BLaER1 treated with 17β-estradiol and CSF1 and Interleukin-3, amounts not matched to agents 10 nM and 100 nM (cell line): Measurements from ENCODE around the gene INO80C.

Experiments
- H3K27ac ChIP-seq, 11 experiments: shearing (Covaris generic); formaldehyde crosslinking; 2 replicates each; pipeline ENCODE4 v1.8.1; 2022
- H3K27me3 ChIP-seq, 11 experiments: shearing (Covaris generic); formaldehyde crosslinking; 2 replicates each; pipeline ENCODE4 v1.8.1; 2022
- H3K36me3 ChIP-seq, 11 experiments: shearing (Covaris generic); formaldehyde crosslinking; 2 replicates each; pipeline ENCODE4 v1.8.1; 2022
- H3K4me1 ChIP-seq, 10 experiments: shearing (Covaris generic); formaldehyde crosslinking; 2 replicates each; pipeline ENCODE4 v1.8.1; 2022
- H3K4me2 ChIP-seq, 11 experiments: shearing (Covaris generic); formaldehyde crosslinking; 2 replicates each; pipeline ENCODE4 v1.8.1; 2022
- H3K4me3 ChIP-seq, 10 experiments: shearing (Covaris generic); formaldehyde crosslinking; 2 replicates each; pipeline ENCODE4 v1.8.1; 2022
- H3K9ac ChIP-seq, 11 experiments: shearing (Covaris generic); formaldehyde crosslinking; 2 replicates each; pipeline ENCODE4 v1.8.1; 2022
- H3K9me3 ChIP-seq, 11 experiments: shearing (Covaris generic); formaldehyde crosslinking; replicated peaks in 1 of 11; 2 replicates each; pipeline ENCODE4 v1.8.1; 2022
- H4K20me1 ChIP-seq, 11 experiments: shearing (Covaris generic); formaldehyde crosslinking; 2 replicates each; pipeline ENCODE4 v1.8.1; 2022
- Cebpa-rat ChIP-seq, 11 experiments: shearing (Covaris generic); IDR thresholded peaks; 2 replicates each; pipeline ENCODE4 v1.8.1; 2022

Gene INO80C

GRCh38 chr18:35441857-35442595, 55.7 kb downstream of the INO80C start:
- no peaks in the 10 kb centered on the region for H3K9me3 ChIP-seq

GRCh38 chr18:35438480-35439234, 59.1 kb downstream of the INO80C start:
- H3K4me2 ChIP-seq = no peak overlapping the region
- H3K4me1 ChIP-seq = peaks cover 10 to 18% (median 14%) of the 10 kb centered on the region in 10 experiments
- H3K9me3 ChIP-seq = peaks cover 3 to 17% (median 11%) of the 10 kb centered on the region in 11 experiments; a peak in 16 of 22 replicates
- H3K4me3 ChIP-seq = no peak overlapping the region
- H3K36me3 ChIP-seq = no peaks in the 10 kb centered on the region; a peak in 1 of 22 replicates
- no peak for TF ChIP-seq Cebpa-rat (IDR thresholded peaks at IDR 0.05)
- H4K20me1 ChIP-seq = no peaks in the 10 kb centered on the region
- H3K9ac ChIP-seq = no peak overlapping the region
- no peaks in the 10 kb centered on the region for H3K27me3 ChIP-seq
- H3K27ac ChIP-seq = no peak overlapping the region

More at GRCh38 chr18:35441857-35442595, 55.7 kb downstream of the INO80C start:
- H3K9ac ChIP-seq = no peak overlapping the region
- H4K20me1 ChIP-seq = no peaks in the 10 kb centered on the region
- H3K27me3 ChIP-seq = no peaks in the 10 kb centered on the region
- TF ChIP-seq Cebpa-rat (IDR thresholded peaks at IDR 0.05) = no peak
- no peak overlapping the region for H3K4me3 ChIP-seq
- H3K4me1 ChIP-seq = peaks cover 17 to 30% (median 24%) of the 10 kb centered on the region in 10 experiments
- H3K36me3 ChIP-seq = 0 out of 22 replicates have a peak, but pooled peaks cover 0 to 4% (median 0%) of the 10 kb centered on the region in 11 experiments
- peak overlapping the region in 1 of 11 experiments; percentile 4; a peak in 1 of 22 replicates for H3K4me2 ChIP-seq
- H3K27ac ChIP-seq = no peak overlapping the region

GRCh38 chr18:35437836-35438235, 59.9 kb downstream of the INO80C start:
- no peaks in the 10 kb centered on the region; a peak in 1 of 22 replicates for H3K36me3 ChIP-seq
- H3K27me3 ChIP-seq = no peaks in the 10 kb centered on the region
- peaks cover 2 to 10% (median 6%) of the 10 kb centered on the region in 10 experiments; a peak in 17 of 20 replicates for H3K4me1 ChIP-seq
- no peaks in the 10 kb centered on the region for H4K20me1 ChIP-seq
- TF ChIP-seq Cebpa-rat (IDR thresholded peaks at IDR 0.05) = no peak
- no peak overlapping the region for H3K4me2 ChIP-seq
- no peak overlapping the region for H3K4me3 ChIP-seq
- H3K9me3 ChIP-seq = peaks cover 3 to 17% (median 11%) of the 10 kb centered on the region in 11 experiments; a peak in 16 of 22 replicates
- no peak overlapping the region for H3K9ac ChIP-seq
- H3K27ac ChIP-seq = no peak overlapping the region

GRCh38 chr18:35436076-35436649, 61.6 kb downstream of the INO80C start:
- H3K27me3 ChIP-seq = no peaks in the 10 kb centered on the region
- TF ChIP-seq Cebpa-rat (IDR thresholded peaks at IDR 0.05) = no peak
- no peaks in the 10 kb centered on the region; a peak in 1 of 22 replicates for H3K36me3 ChIP-seq
- H3K9me3 ChIP-seq = peaks cover 3 to 17% (median 11%) of the 10 kb centered on the region in 11 experiments; a peak in 16 of 22 replicates
- peaks cover 0 to 5% (median 0%) of the 10 kb centered on the region in 10 experiments; a peak in 4 of 20 replicates for H3K4me1 ChIP-seq
- H3K4me2 ChIP-seq = no peak overlapping the region
- no peaks in the 10 kb centered on the region for H4K20me1 ChIP-seq
- H3K4me3 ChIP-seq = no peak overlapping the region
- H3K9ac ChIP-seq = no peak overlapping the region
- no peak overlapping the region for H3K27ac ChIP-seq

GRCh38 chr18:35435401-35435800, 62.4 kb downstream of the INO80C start:
- H3K9ac ChIP-seq = no peak overlapping the region
- no peak overlapping the region for H3K4me2 ChIP-seq
- H4K20me1 ChIP-seq = no peaks in the 10 kb centered on the region
- H3K27ac ChIP-seq = no peak overlapping the region
- no peak for TF ChIP-seq Cebpa-rat (IDR thresholded peaks at IDR 0.05)
- no peak overlapping the region for H3K4me3 ChIP-seq
- no peaks in the 10 kb centered on the region for H3K27me3 ChIP-seq
- peaks cover 3 to 17% (median 11%) of the 10 kb centered on the region in 11 experiments; a peak in 16 of 22 replicates for H3K9me3 ChIP-seq
- H3K4me1 ChIP-seq = peaks cover 0 to 10% (median 0%) of the 10 kb centered on the region in 10 experiments; a peak in 5 of 20 replicates
- no peaks in the 10 kb centered on the region; a peak in 1 of 22 replicates for H3K36me3 ChIP-seq

- Histone ChIP-seq H3K9me3 (peaks cover 3 to 17% (median 12%) of the 10 kb centered on the region in 11 experiments; a peak in 17 of 22 replicates), H4K20me1 (no peaks in the 10 kb centered on the region), H3K27ac (no peak overlapping the region), H3K36me3 (no peaks in the 10 kb centered on the region; a peak in 1 of 22 replicates), H3K27me3 (no peaks in the 10 kb centered on the region), H3K4me2 (peak overlapping the region in 3 of 11 experiments; percentile 11 to 13 (median 12); a peak in 4 of 22 replicates), H3K4me3 (no peak overlapping the region), H3K4me1 (peaks cover 0 to 10% (median 0%) of the 10 kb centered on the region in 10 experiments; a peak in 5 of 20 replicates), H3K9ac (no peak overlapping the region)
- no peak for TF ChIP-seq Cebpa-rat (IDR thresholded peaks at IDR 0.05)
Measured at GRCh38 chr18:35432565-35433001, 65.2 kb downstream of the INO80C start.

GRCh38 chr18:35431374-35431741, 66.4 kb downstream of the INO80C start:
- H4K20me1 ChIP-seq = no peaks in the 10 kb centered on the region
- H3K9me3 ChIP-seq = peaks cover 3 to 17% (median 11%) of the 10 kb centered on the region in 11 experiments; a peak in 17 of 22 replicates
- peaks cover 0 to 10% (median 0%) of the 10 kb centered on the region in 10 experiments; a peak in 5 of 20 replicates for H3K4me1 ChIP-seq
- H3K4me3 ChIP-seq = no peak overlapping the region
- no peaks in the 10 kb centered on the region; a peak in 1 of 22 replicates for H3K36me3 ChIP-seq
- no peak overlapping the region for H3K9ac ChIP-seq
- H3K27me3 ChIP-seq = no peaks in the 10 kb centered on the region
- no peak overlapping the region for H3K4me2 ChIP-seq
- no peak overlapping the region for H3K27ac ChIP-seq
- no peak for TF ChIP-seq Cebpa-rat (IDR thresholded peaks at IDR 0.05)

GRCh38 chr18:35430721-35431373, 66.9 kb downstream of the INO80C start:
- Histone ChIP-seq H4K20me1 (no peaks in the 10 kb centered on the region), H3K27me3 (no peaks in the 10 kb centered on the region), H3K9me3 (peaks cover 3 to 12% (median 9%) of the 10 kb centered on the region in 11 experiments; a peak in 17 of 22 replicates), H3K4me2 (0 out of 22 replicates have a peak overlapping the region, but pooled peaks of 1 of the 11 experiments have one; percentile 6), H3K4me3 (no peak overlapping the region), H3K9ac (no peak overlapping the region), H3K27ac (no peak overlapping the region), H3K4me1 (peaks cover 0 to 10% (median 0%) of the 10 kb centered on the region in 10 experiments; a peak in 5 of 20 replicates), H3K36me3 (no peaks in the 10 kb centered on the region; a peak in 1 of 22 replicates)
- no peak for TF ChIP-seq Cebpa-rat (IDR thresholded peaks at IDR 0.05)
